A549 (cell line): Measurements from ENCODE around the gene USP3. TPM values are rescaled to one million over a fixed set of nuclear protein-coding genes. Genes with fewer than 3 reads are reported as not detected.

Experiments used
- ATAC-seq, 2 experiments: fragments of 200-7000 bp in 1 of 2; fragments of >200 bp in 1 of 2; cut with Nextera tagmentation in 1 of 2; cut with Tn5 transposase in 1 of 2; 3 replicates each; pipeline versions ENCODE4 v1.8.0 to v1.9.1; 2018 to 2020; ENCODE audit warnings: mild to moderate bottlenecking in 1 of 2, moderate library complexity in 1 of 2
- CTCF ChIA-PET: fragments of 300-600 bp; sonication (Branson Sonifier 250); formaldehyde crosslinking; extraction: SDS; loops from one replicate; lab custom pipeline; 2021; ENCODE audit warnings: antibody characterized with exemption, inconsistent platforms; lab: Yijun Ruan, JAX
- POLR2A ChIA-PET: fragments of 350-600 bp; formaldehyde crosslinking; extraction: SDS; loops from one replicate; lab custom pipeline; 2021; ENCODE audit warnings: antibody characterized with exemption, inconsistent platforms; lab: Yijun Ruan, JAX
- DNase-seq, 2 experiments: peaks; one replicate each; pipeline versions ENCODE4 v3.0.0 to v3.0.0-alpha.2; 2011 to 2016; ENCODE audit warnings: low read depth in 1 of 2, low spot score in 1 of 2
- FAIRE-seq: peaks from 2 replicates; lab custom pipeline; 2011; peaks lifted over from hg19 to GRCh38; lab: Jason Lieb, UNC
- H3K27ac ChIP-seq, 2 experiments: fragments of >200 bp; sonication (Bioruptor Twin); formaldehyde crosslinking; 3 replicates each; pipeline ENCODE4 v1.5.1; 2016 to 2017
- H3K4me1 ChIP-seq: fragments of >200 bp; sonication (Bioruptor Twin); formaldehyde crosslinking; 3 replicates; pipeline ENCODE4 v1.6.1; 2016
- H3K4me2 ChIP-seq: fragments of >200 bp; sonication (Bioruptor Twin); formaldehyde crosslinking; 3 replicates; pipeline ENCODE4 v1.6.1; 2016
- H3K4me3 ChIP-seq: fragments of >200 bp; sonication (Bioruptor Twin); formaldehyde crosslinking; 3 replicates; pipeline ENCODE4 v1.5.1; 2016
- H3K9me3 ChIP-seq: fragments of >200 bp; sonication (Bioruptor Twin); formaldehyde crosslinking; 3 replicates; pipeline ENCODE4 v1.6.1; 2016
- ATOH8 ChIP-seq: fragments of 250-450 bp; sonication (Bioruptor Pico); IDR thresholded peaks from 2 replicates; pipeline ENCODE4 v1.5.0; 2020; ENCODE audit warnings: low read depth, mild to moderate bottlenecking, moderate library complexity
- CBX2 ChIP-seq: fragments of 200-600 bp; sonication (generic); IDR thresholded peaks from 2 replicates; pipeline ENCODE4 v1.6.1; 2016; ENCODE audit warnings: low read depth, mild to moderate bottlenecking, borderline replicate concordance
- CEBPB ChIP-seq, 2 experiments: fragments of >200 bp in 1 of 2; sonication (Bioruptor Twin) in 1 of 2; formaldehyde crosslinking in 1 of 2; IDR thresholded peaks; 2 replicates each; pipeline ENCODE4 v1.6.1; 2012 to 2016
- CHD2 ChIP-seq: fragments of 150-350 bp; IDR thresholded peaks from 2 replicates; pipeline ENCODE4 v1.6.1; 2014; ENCODE audit warnings: low read length; ENCODE audit not compliant: partially characterized antibody
- CTCF ChIP-seq: fragments of >200 bp; sonication (Bioruptor Twin); formaldehyde crosslinking; IDR thresholded peaks from 3 replicates; pipeline ENCODE4 v1.5.1; 2016
- E2F6 ChIP-seq: IDR thresholded peaks from 2 replicates; pipeline ENCODE4 v1.6.1; 2012; ENCODE audit warnings: low read depth, borderline replicate concordance
- EHMT2 ChIP-seq: fragments of 200-600 bp; sonication (generic); IDR thresholded peaks from 2 replicates; pipeline ENCODE4 v1.6.1; 2016; ENCODE audit warnings: antibody characterized with exemption, low read depth, mild to moderate bottlenecking, moderate library complexity
- ELK1 ChIP-seq: fragments of 150-350 bp; IDR thresholded peaks from 2 replicates; pipeline ENCODE4 v1.6.1; 2014; ENCODE audit warnings: low read depth, mild to moderate bottlenecking, low read length
- FOXS1 ChIP-seq: fragments of 250-450 bp; sonication (Bioruptor Pico); IDR thresholded peaks from 2 replicates; pipeline ENCODE4 v1.5.0; 2020; ENCODE audit warnings: mild to moderate bottlenecking, moderate library complexity
- GATA3 ChIP-seq: IDR thresholded peaks from 2 replicates; pipeline ENCODE4 v1.6.1; 2012; ENCODE audit warnings: borderline replicate concordance
- HES2 ChIP-seq: fragments of >200 bp; sonication (Bioruptor Twin); formaldehyde crosslinking; IDR thresholded peaks from 2 replicates; pipeline ENCODE4 v1.6.1; 2016
- HMGXB4 ChIP-seq: fragments of 250-450 bp; sonication (Bioruptor Pico); IDR thresholded peaks from 2 replicates; pipeline ENCODE4 v1.5.0; 2021; ENCODE audit warnings: mild to moderate bottlenecking, moderate library complexity, borderline replicate concordance
- HOXA7 ChIP-seq: fragments of 250-450 bp; sonication (Bioruptor Pico); IDR thresholded peaks from 2 replicates; pipeline ENCODE4 v1.5.0; 2020; ENCODE audit warnings: mild to moderate bottlenecking, moderate library complexity
- HOXB13 ChIP-seq: fragments of 250-450 bp; sonication (Bioruptor Pico); IDR thresholded peaks from 2 replicates; pipeline ENCODE4 v1.5.0; 2020; ENCODE audit warnings: low read depth, mild to moderate bottlenecking, moderate library complexity
- HOXB5 ChIP-seq: fragments of 250-450 bp; sonication (Bioruptor Pico); IDR thresholded peaks from 2 replicates; pipeline ENCODE4 v1.5.0; 2020; ENCODE audit warnings: mild to moderate bottlenecking, moderate library complexity
- KDM1A ChIP-seq: fragments of 200-600 bp; sonication (generic); IDR thresholded peaks from 2 replicates; pipeline ENCODE4 v1.6.1; 2016; ENCODE audit warnings: low read depth, mild to moderate bottlenecking
- MAFK ChIP-seq: fragments of 450-650 bp; IDR thresholded peaks from 2 replicates; pipeline ENCODE4 v1.6.1; 2014; ENCODE audit not compliant: partially characterized antibody
- MAX ChIP-seq: IDR thresholded peaks from 2 replicates; pipeline ENCODE4 v1.6.1; 2012
- MYC ChIP-seq: IDR thresholded peaks from 2 replicates; pipeline ENCODE4 v1.6.1; 2012; ENCODE audit warnings: mild to moderate bottlenecking, inconsistent platforms, low read length, improper control_type of control experiment, borderline replicate concordance
- POLR2AphosphoS2 ChIP-seq: conservative IDR thresholded peaks from 2 replicates; pipeline ENCODE4 v1.6.1; 2012; ENCODE audit warnings: low read length, improper control_type of control experiment, inconsistent platforms
- RCOR1 ChIP-seq: fragments of 150-350 bp; IDR thresholded peaks from 2 replicates; pipeline ENCODE4 v1.6.1; 2014; ENCODE audit warnings: antibody characterized with exemption, low read length, low read depth
- RNF2 ChIP-seq: fragments of 200-600 bp; sonication (generic); IDR thresholded peaks from 2 replicates; pipeline ENCODE4 v1.6.1; 2016; ENCODE audit warnings: low read depth, mild to moderate bottlenecking, antibody characterized with exemption, moderate library complexity, borderline replicate concordance
- TFCP2L1 ChIP-seq: fragments of 250-450 bp; sonication (Bioruptor Pico); IDR thresholded peaks from 2 replicates; pipeline ENCODE4 v1.5.0; 2021; ENCODE audit warnings: mild to moderate bottlenecking
- ZC3H11A ChIP-seq: fragments of 450-650 bp; IDR thresholded peaks from 2 replicates; pipeline ENCODE4 v1.6.1; 2014; ENCODE audit warnings: antibody characterized with exemption, mild to moderate bottlenecking
- ZFP36 ChIP-seq: fragments of 450-650 bp; IDR thresholded peaks from 2 replicates; pipeline ENCODE4 v1.6.1; 2014; ENCODE audit warnings: borderline replicate concordance; ENCODE audit not compliant: partially characterized antibody
- ZNF302 ChIP-seq: fragments of 250-450 bp; sonication (Bioruptor Pico); IDR thresholded peaks from 2 replicates; pipeline ENCODE4 v1.9.0; 2021; ENCODE audit warnings: inconsistent platforms, mild to moderate bottlenecking, moderate library complexity
- ZSCAN20 ChIP-seq: fragments of 250-450 bp; sonication (Bioruptor Pico); IDR thresholded peaks from 2 replicates; pipeline ENCODE4 v1.8.0; 2022; ENCODE audit warnings: mild to moderate bottlenecking, moderate library complexity
- WGBS: methylation state at CpG from one replicate; pipeline ENCODE4 v1.1.6; 2017; ENCODE audit errors: missing lambda C conversion rate; 5-methylcytosine and 5-hydroxymethylcytosine counted together
- polyA plus RNA-seq, 4 experiments: library from polyadenylated mRNA; depleted of rRNA in 3 of 4; stranded (reverse); fragments of >200 nt; fragmentation: RNase III in 1 of 4; extraction: RNeasy Plus Mini Kit Qiagen cat#74134 plus additional on column Dnase treatment in 1 of 4; gene quantifications; 2 replicates in 3 of 4; 3 replicates in 1 of 4; pipeline ENCODE4 v1.2.3, GENCODE V29; 2011 to 2017

The USP3 gene
- polyA plus RNA-seq, 2 of the 4 experiments (the other 2 are of a cell fraction): 41.8 to 99.1 TPM

- CTCF ChIA-PET: interaction anchor here (4.9 kb wide), 1 partner anchor 12 kb away, joined by 62 read pairs; no protein-coding TSS in a partner anchor
- Histone ChIP-seq H3K4me3 (no peak overlapping the region), H3K4me1 (peaks cover 74% of the 10 kb centered on the region), H3K4me2 (peak overlapping the region; percentile 93), H3K9me3 (0 out of 3 replicates have a peak, but pooled peaks cover 5% of the 10 kb centered on the region), H3K27ac (peak overlapping the region; percentile 99)
- FAIRE-seq (no peak), ATAC-seq (no peak), DNase-seq (no peak)
- POLR2A ChIA-PET: no interaction called here
- TF ChIP-seq HMGXB4 (CRISPR knock-in tag): no peak
- TF ChIP-seq CHD2: no peak
- TF ChIP-seq FOXS1 (CRISPR knock-in tag): no peak
- TF ChIP-seq EHMT2: no peak
- no peak for TF ChIP-seq HOXA7 (CRISPR knock-in tag)
- TF ChIP-seq GATA3: no peak
- no peak for TF ChIP-seq E2F6
- no peak for TF ChIP-seq CBX2
- 73% methylated on average over 4 of the region's 4 CpGs for WGBS
Observed at GRCh38 chr15:63499611-63500010, 4.8 kb upstream of the USP3 start.

GRCh38 chr15:63500265-63501250 lies 3.8 kb upstream of the USP3 start:
- DNase-seq (peak; percentile 79 to 93), ATAC-seq (peak; percentile 4 to 16; a peak in 5 of 6 replicates), FAIRE-seq (no peak)
- H3K27ac ChIP-seq: peak overlapping the region; percentile 99
- ChIA-PET CTCF (interaction anchor here (0.6 to 8.7 kb wide), 8 partner anchors 8 to 99 kb away, joined by 3 to 161 read pairs (median 8); no protein-coding TSS in a partner anchor), POLR2A (interaction anchor here (1.0 to 6.2 kb wide), 10 partner anchors 8 to 100 kb away, joined by 3 to 49 read pairs (median 6); no protein-coding TSS in a partner anchor)
- H3K9me3 ChIP-seq: 0 out of 3 replicates have a peak, but pooled peaks cover 5% of the 10 kb centered on the region
- H3K4me2 ChIP-seq: peak overlapping the region; percentile 93
- H3K4me3 ChIP-seq: peak overlapping the region; percentile 28
- H3K4me1 ChIP-seq: peaks cover 64% of the 10 kb centered on the region
- WGBS: 5% methylated on average over 8 of the region's 8 CpGs
- TF ChIP-seq ELK1 (no peak), ZNF302 (no peak), ATOH8 (CRISPR knock-in tag) (no peak), RNF2 (no peak), KDM1A (peak; percentile 61; the same call in 1 of the 2 replicates), ZC3H11A (no peak), HOXB5 (no peak), CEBPB (IDR thresholded peaks at IDR 0.05) (no peak), MAFK (no peak), ZSCAN20 (CRISPR knock-in tag) (no peak), RCOR1 (no peak), CTCF (no peak), MYC (no peak), TFCP2L1 (no peak), CHD2 (no peak), MAX (peak; percentile 51), EHMT2 (no peak), HOXA7 (CRISPR knock-in tag) (0 out of 2 replicates have a peak, but pooled peaks have one; percentile 4), POLR2AphosphoS2 (no peak), HOXB13 (CRISPR knock-in tag) (no peak), ZFP36 (peak; percentile 100), HES2 (no peak), FOXS1 (CRISPR knock-in tag) (no peak)
